NCI-H146 (cell line): ENCODE measurements around the gene SULT2B1.

ENCODE experiments used
- DNase-seq: peaks from one replicate; lab custom pipeline; 2025; lab: John Stamatoyannopoulos, UW

The SULT2B1 gene

GRCh38 chr19:48600679-48601417 lies 48.9 kb downstream of the SULT2B1 start:
- no peak for DNase-seq

GRCh38 chr19:48603001-48603400 lies 51.0 kb downstream of the SULT2B1 start:
- DNase-seq: no peak

GRCh38 chr19:48603449-48603848 lies 51.5 kb downstream of the SULT2B1 start:
- no peak for DNase-seq

- no peak for DNase-seq
These were observed 51.9 kb downstream of the SULT2B1 start for GRCh38 chr19:48603850-48604249.

DNA sequence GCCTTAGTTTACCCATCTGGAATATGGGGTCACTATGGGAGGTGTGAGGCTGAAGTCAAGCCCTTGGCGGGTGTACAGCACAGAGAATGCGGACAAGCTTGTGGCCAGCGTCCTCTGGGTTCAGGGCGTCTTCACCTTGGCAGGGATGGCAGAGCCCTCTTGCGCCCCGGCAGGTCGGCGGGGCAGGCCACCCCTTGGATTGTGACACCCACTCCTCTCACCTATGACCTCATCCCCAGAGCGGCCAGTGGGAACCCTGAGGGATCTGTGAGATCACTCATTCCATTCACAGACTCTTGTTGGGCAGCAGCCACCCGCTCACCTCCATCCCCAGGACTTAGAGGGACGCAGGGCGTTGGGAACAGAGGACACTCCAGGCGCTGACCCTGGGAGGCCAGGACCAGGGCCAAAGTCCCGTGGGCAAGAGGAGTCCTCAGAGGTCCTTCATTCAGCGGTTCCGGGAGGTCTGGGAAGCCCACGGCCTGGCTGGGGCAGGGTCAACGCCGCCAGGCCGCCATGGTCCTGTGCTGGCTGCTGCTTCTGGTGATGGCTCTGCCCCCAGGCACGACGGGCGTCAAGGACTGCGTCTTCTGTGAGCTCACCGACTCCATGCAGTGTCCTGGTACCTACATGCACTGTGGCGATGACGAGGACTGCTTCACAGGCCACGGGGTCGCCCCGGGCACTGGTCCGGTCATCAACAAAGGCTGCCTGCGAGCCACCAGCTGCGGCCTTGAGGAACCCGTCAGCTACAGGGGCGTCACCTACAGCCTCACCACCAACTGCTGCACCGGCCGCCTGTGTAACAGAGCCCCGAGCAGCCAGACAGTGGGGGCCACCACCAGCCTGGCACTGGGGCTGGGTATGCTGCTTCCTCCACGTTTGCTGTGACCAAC lies 54.7 kb downstream of the SULT2B1 start, which contains the start of gene SPACA4:
Gene SPACA4, plus strand, starts transcription at position 280 of the 896 bp plus-strand sequence. Its CDS starts 237 bp downstream, at position 517.
- DNase-seq: no peak

- DNase-seq: no peak
These were observed 55.4 kb downstream of the SULT2B1 start for GRCh38 chr19:48607359-48607755.

- DNase-seq: peak; percentile 83
These were observed 56.9 kb downstream of the SULT2B1 start for GRCh38 chr19:48608798-48609263.

DNA sequence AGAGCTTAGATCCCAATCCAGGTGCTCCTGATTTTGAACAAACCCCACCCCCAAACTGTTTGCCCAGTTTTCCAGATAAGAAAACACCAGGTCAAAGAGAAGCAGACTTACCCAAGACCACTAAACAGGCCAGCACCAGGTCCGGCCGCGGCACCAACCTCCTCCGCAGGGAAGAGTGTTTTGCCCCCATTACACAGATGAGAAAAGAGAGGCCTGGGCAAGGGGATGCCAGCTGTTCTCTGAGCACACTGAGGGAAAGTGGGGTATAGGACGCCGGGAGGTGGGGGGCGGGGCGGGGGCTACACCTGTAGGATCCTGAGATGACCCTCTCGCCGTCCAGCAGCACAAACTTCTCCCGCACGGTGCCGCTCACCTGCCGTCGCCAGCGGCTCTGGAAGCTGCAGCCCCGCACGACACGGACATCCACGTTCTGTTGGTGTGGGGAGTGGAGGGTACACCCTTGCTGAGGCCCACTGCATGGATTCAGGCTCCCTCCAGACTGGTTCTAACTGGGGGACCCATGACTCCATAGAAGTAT lies 57.7 kb downstream of the SULT2B1 start:
- DNase-seq: no peak

DNA sequence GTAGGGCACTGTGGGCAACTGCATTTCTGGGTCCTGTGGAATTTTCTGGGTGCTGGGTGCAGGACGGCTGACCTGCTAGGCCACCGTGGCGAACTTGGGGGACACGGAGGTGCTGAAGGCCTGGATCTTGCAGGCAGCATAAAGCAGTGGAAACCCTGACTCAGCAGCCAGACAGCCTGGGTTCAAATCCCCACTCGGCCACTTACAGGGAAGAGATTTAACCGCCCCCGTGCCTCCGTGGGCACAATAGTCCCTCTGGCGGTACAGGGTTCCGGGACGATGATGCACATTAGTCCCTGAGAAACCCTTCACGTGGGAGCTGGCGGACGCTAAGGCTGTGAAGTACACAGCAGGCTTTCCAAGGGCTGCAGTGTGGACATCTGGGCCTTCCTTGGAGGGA lies 59.9 kb downstream of the SULT2B1 start:
- no peak for DNase-seq

DNA sequence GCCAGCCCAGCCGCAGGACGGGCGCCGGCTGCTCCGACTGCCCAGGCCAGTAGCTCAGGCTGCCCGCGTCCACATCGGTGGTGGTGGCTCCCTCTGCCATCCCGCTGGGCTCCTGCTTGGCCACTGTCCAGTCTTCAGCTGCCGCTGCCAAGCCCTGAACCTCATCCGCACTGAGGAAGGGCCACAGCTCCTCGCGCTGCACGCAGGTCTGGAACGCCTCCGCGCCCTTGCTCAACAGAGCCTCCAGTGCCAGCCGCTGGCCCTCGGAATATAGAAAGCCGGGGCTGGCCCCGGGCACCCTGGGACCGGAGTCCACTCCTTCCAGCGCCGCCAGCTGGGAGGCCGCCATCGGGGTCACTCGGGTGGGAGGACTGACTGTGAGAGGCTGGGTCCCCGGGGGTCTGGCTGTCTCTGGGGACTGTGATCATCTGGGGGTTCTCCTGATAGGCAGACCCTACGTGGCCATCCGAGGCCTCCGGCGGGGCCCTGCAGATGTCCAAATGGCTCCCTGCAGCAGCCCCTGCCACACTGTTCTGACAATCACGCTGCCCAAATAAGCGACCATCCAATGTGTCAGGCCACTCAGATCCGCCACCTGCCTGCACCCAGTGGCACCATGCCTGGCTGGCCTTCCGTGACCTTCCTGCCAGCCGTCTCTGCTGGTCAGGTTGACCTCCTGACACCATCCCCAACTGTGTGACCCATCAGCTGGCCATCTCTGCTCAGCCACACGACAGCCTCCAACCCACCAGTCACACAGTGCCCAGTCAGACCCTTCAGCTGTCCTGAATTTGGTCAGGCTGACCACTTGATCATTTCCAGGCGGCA lies 61.3 kb downstream of the SULT2B1 start:
- no peak for DNase-seq

DNA sequence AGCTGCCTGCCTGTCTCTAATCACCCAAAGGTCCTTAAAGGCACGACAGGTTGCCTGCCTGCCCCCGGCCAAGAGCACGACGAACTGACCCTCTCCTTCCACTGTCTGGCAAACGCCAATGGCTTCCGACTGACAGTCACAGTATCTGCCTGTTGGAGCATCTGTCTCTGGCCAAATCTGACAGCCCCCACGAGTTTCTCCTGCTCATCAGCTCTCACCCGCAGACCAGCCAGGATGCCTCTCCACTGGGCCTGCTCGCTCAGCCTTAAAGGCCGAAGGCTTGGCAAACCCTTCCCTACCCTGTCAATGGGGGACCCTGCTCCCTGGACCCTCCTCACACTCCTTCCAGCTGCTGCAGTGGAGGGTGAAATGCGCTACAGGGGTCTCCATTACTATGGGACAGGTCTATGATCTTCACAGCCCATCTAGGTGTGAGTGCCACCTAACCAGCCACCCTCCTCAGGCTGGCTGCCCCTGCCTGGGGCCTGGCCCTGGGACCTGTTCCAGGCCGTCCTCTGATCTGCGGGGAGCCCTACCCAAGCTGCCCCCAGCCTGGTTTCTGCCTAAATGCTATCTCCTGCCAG lies 62.0 kb downstream of the SULT2B1 start:
- DNase-seq: no peak

DNA sequence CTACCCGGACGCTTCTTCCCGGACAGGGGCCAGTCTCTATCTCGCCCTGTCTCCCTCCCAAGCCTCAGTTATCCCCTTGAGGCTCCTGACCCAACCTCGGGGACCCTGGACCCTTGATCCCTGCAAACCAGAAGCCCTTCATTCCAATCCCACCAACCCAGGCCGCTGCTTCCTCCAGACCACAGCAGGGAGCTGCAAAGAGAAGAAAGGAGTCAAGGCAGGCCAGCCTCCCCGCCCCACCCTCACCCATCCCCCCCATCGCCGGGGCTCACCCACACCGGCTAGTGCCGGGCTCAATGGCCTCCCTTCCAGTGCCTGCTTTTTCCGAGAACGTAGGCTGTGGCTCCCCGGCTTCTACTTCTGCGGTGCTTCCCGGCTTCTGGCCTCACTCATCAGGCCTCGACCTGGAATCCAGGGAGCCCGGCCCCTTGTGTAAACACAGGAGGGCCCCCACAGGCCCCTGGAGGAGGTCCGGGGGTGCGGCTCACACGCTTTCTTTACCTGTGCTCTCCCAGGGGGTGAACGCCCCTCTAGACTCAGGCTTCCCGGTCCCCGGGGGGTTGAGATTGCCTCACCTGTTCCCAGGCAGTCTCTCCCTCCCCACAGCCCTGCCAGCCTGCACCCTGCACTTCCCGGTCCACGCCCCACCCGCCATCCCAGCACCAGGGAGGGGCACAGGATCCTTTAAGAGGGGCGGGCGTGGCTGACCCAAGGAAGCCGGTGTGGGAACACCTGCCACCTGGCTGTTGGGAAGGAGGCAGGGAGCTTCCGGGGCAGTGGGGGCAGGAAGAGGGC lies 62.7 kb downstream of the SULT2B1 start, which contains the start of gene FAM83E:
Gene FAM83E, minus strand, starts transcription at position 641 of the 795 bp plus-strand sequence. CDS start 1,704 bp downstream, outside the sequence.
- no peak for DNase-seq

DNA sequence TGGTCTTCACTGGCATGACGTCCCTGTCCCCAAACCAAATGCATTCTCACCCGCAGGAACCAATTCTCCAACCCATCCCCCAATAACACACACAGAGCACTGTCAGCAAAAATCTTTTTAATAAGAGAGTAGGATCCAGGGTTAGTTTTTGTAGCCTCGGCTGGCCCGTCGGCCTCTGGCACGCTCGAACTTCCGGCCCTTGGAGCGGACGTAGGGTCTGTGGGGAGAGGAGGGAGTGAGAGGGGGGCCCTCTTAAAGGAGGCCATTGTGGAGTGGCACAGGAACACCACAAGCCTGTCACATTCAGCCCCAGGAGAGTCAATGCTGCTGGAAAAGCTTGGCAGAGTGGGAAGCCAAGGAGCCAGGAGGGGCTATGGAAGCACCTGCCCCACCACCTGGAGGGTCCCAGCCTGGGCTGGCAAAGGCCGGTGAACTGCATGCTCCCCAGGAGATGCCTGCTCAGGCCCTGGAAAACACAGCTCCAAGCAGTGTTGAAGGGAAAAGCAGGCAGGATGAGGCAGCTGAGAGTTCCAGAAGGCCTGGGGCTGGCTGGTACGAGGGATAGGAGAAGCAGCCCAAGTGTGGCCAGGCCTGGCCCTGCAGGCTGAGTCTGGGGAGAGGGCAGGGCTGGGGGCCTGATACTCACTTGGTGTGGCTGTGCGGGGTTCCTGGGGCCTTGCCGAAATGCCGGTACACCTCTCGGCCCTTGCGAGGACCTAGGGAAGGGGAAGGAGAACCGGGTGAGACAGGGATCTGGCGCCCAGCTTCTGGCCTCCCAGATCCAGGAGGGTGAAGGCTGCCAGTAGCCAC lies 63.5 kb downstream of the SULT2B1 start:
- no peak for DNase-seq

DNA sequence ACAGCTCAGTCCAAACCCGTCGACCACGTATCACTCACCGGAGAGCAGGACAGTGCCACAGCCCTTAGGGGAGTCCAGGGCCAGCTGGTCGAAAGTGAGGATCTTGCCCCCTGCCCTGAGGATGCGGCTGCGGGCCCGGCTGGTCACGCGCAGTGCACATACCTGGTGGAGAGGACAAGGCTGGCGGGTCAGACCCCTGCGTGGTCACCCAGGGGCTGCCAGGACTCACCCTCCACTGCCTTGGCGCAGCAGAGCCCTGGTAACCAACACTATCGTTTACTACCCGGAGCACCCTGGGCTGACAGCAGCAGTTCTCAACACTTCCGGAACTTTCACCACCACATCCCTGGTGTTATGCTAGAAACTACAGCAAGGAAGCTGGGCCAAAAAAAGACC lies 64.1 kb downstream of the SULT2B1 start:
- DNase-seq: no peak

- DNase-seq: no peak
These were observed 64.6 kb downstream of the SULT2B1 start for GRCh38 chr19:48616491-48617056.

GRCh38 chr19:48617146-48617937 lies 65.4 kb downstream of the SULT2B1 start:
- no peak for DNase-seq

- DNase-seq: no peak
These were observed 66.4 kb downstream of the SULT2B1 start for GRCh38 chr19:48618278-48618915.
